HFF-Myc (cell line): ENCODE data around the gene IMMP2L.

Experiments used
- DNase-seq: peaks from one replicate; pipeline ENCODE4 v3.0.0-alpha.2; 2011; ENCODE audit warnings: low read depth; ENCODE audit errors: extremely low read depth
- H3K4me3 ChIP-seq: replicated peaks from 2 replicates; pipeline ENCODE4 v1.5.1; 2011; ENCODE audit warnings: low read depth, mild to moderate bottlenecking, control low read depth, low read length
- CTCF ChIP-seq: IDR thresholded peaks from 2 replicates; pipeline ENCODE4 v1.5.1; 2012; ENCODE audit warnings: mild to moderate bottlenecking, low read depth, low read length, control low read depth; ENCODE audit errors: missing control alignments

IMMP2L gene

GRCh38 chr7:111132833-111133232 lies 429.5 kb downstream of the IMMP2L start:
- no peak for DNase-seq
- H3K4me3 ChIP-seq: no peak overlapping the region
- no peak for TF ChIP-seq CTCF

DNA sequence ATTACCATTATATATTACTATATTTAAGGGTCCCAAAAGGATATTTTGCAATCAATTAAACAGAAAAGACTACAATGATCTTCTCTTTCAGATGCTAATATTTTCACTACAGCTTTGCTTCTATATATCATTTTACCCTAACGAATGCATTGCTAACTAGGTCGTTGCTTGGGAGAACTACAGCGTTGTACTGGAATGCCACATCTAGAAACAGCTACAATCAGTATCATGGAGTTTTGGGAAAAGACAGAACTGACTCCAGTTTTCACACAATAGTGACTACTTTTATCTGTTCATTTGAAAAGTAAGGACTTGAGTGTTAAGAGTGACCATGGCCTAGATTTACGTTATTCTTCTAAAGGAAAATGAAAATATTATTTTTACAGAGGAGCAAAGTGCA lies 432.9 kb downstream of the IMMP2L start:
- TF ChIP-seq CTCF: no peak
- DNase-seq: no peak
- no peak overlapping the region for H3K4me3 ChIP-seq

GRCh38 chr7:111126987-111127386 lies 435.3 kb downstream of the IMMP2L start:
- H3K4me3 ChIP-seq: no peak overlapping the region
- DNase-seq: no peak
- no peak for TF ChIP-seq CTCF

DNA sequence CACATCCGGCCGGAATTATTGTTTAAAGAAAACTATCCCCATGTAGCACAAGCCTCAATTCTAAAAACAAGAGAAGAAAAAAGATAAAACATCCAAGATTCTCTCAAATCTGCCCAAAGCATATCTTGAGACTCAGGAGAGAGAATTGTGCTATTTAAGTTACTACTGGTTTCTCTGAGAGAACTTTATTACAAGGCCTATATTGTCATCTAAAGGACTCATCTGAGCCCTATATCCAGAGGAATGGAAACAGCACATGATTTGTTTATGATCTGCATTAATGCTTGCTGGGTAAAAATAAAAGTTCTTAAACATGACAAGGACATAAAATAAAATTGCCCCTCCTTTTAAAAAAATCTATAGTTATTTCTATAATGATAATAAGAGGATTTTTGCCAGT lies 446.3 kb downstream of the IMMP2L start:
- no peak for TF ChIP-seq CTCF
- no peak for DNase-seq
- no peak overlapping the region for H3K4me3 ChIP-seq

GRCh38 chr7:111113263-111114017 lies 448.9 kb downstream of the IMMP2L start:
- no peak for TF ChIP-seq CTCF
- H3K4me3 ChIP-seq: no peak overlapping the region
- DNase-seq: no peak

GRCh38 chr7:111112439-111112838 lies 449.9 kb downstream of the IMMP2L start:
- DNase-seq: no peak
- H3K4me3 ChIP-seq: no peak overlapping the region
- TF ChIP-seq CTCF: no peak

GRCh38 chr7:111108496-111108895 lies 453.8 kb downstream of the IMMP2L start:
- H3K4me3 ChIP-seq: no peak overlapping the region
- DNase-seq: no peak
- TF ChIP-seq CTCF: no peak
